Body of pancreas (tissue), 4 donors: ENCODE measurements around the gene STEAP2. TPM values are rescaled to one million over a fixed set of nuclear protein-coding genes. Genes with fewer than 3 reads are reported as not detected.

ENCODE experiments used
- ATAC-seq: fragments of 150-250 bp; one replicate; pipeline ENCODE4 v1.9.1; 2016
- DNase-seq, 4 donors: peaks; one replicate each; pipeline ENCODE4 v3.0.0-alpha.2; 2019
- H3K27ac ChIP-seq, 4 donors: fragments of 200-600 bp; sonication (generic); 1 replicate in 3 of 4; 2 replicates in 1 of 4; pipeline versions ENCODE4 v1.5.1 to v1.6.1; 2016 to 2019; ENCODE audit warnings: mild to moderate bottlenecking in 1 of 4, mixed read lengths in 1 of 4, moderate library complexity in 1 of 4
- H3K27me3 ChIP-seq, 2 donors: fragments of 200-600 bp; sonication (generic); one replicate each; pipeline ENCODE4 v1.6.0; 2016; ENCODE audit warnings: mild to moderate bottlenecking in 1 of 2
- H3K36me3 ChIP-seq, 2 donors: fragments of 200-600 bp; sonication (generic); replicated peaks in 1 of 2; 2 replicates each; pipeline ENCODE4 v1.5.1; 2016; ENCODE audit warnings: low read depth in 2 of 2; ENCODE audit not compliant: insufficient read depth in 1 of 2
- H3K4me1 ChIP-seq: fragments of 200-600 bp; sonication (generic); one replicate; pipeline ENCODE4 v1.6.0; 2016
- H3K4me3 ChIP-seq, 2 donors: fragments of 200-600 bp; sonication (generic); 1 replicate in 1 of 2; 2 replicates in 1 of 2; pipeline ENCODE4 v1.5.1; 2016 to 2019
- H3K9me3 ChIP-seq, 3 donors: fragments of 200-600 bp; sonication (generic); 1 replicate in 2 of 3; 2 replicates in 1 of 3; pipeline ENCODE4 v1.5.1; 2016
- CTCF ChIP-seq, 7 experiments: fragments of 450-650 bp in 4 of 7; fragments of 200-600 bp in 3 of 7; sonication (generic) in 3 of 7; IDR thresholded peaks; one replicate each; pipeline ENCODE4 v1.5.1; 2016 to 2019; ENCODE audit warnings: antibody characterized with exemption in 7 of 7
- POLR2A ChIP-seq, 3 donors: fragments of 450-650 bp; IDR thresholded peaks; one replicate each; pipeline ENCODE4 v1.6.1; 2016; ENCODE audit warnings: antibody characterized with exemption in 3 of 3, mild to moderate bottlenecking in 2 of 3
- WGBS, 2 donors: methylation state at CpG; one replicate each; pipeline ENCODE4 v1.1.5; 2017; 5-methylcytosine and 5-hydroxymethylcytosine counted together
- intact Hi-C: fragments of 100-400 bp; cut with DNase I; formaldehyde crosslinking; loops from one replicate; pipeline ENCODE4 v1.15.1; 2023
- total RNA-seq, 2 donors: library from RNA; depleted of rRNA; stranded (reverse); fragments of >200 nt; gene quantifications; one replicate each; pipeline ENCODE4 v1.1.0, GENCODE V29; 2016

STEAP2 gene
- total RNA-seq, 2 donors from 2014 or later, result 9.2 to 12.7 TPM

DNA sequence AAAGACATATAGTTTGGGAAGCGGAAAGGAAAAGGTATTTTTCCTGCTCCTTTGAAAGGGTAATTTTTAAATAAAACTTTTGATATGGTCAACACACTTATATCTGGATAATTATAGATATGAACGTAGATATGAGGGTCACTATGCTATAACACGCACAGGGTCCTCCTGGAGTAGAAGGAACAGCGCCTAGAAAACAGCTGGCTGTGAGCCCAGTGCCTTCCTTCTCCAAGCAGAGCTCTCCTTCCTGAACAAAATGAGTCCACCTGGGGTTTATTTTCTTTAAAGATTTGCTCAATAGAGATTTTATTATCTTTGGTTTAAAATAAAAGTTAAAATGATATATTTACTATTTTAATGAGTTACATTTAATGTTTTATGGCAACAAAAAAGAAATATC, 44.2 kb upstream of the STEAP2 start:
- TF ChIP-seq CTCF (IDR thresholded peaks at IDR 0.05) (no peak), POLR2A (IDR thresholded peaks at IDR 0.05) (no peak)
- intact Hi-C loops, result loop anchor here (10.0 kb wide), 1 partner anchor 257 kb away; no protein-coding TSS in a partner anchor
- ATAC-seq (no peak), DNase-seq (no peak)
- Histone ChIP-seq H3K4me3 (no peak overlapping the region), H3K27ac (no peak overlapping the region), H3K9me3 (no peaks in the 10 kb centered on the region), H3K4me1 (no peaks in the 10 kb centered on the region), H3K36me3 (no peaks in the 10 kb centered on the region), H3K27me3 (no peaks in the 10 kb centered on the region)
- WGBS, 2 donors, result 79 to 82% methylated on average over 4 of the region's 4 CpGs

DNA sequence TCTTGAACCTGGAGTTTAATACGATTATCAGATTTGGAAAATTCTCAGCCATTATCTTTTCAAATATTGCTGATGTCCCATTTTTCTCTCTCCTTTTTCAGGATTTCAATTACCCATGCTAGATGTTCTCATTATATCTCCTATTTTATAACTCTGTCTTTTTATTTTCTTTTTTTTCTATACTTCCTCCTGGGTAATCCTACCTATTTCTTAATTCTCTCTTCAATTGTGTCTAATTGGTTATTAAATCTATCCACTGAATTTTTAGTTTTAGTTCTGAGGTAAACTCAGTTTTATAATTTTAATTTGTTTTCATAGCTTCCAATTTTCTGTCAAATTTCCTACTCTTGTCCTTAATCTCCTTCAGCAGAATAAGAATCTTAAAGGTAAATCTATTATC, 41.6 kb upstream of the STEAP2 start:
- 89 to 96% methylated on average over 1 of the region's 1 CpG for WGBS, 2 donors
- ATAC-seq, result no peak
- TF ChIP-seq CTCF (IDR thresholded peaks at IDR 0.05) (no peak), POLR2A (IDR thresholded peaks at IDR 0.05) (no peak)
- H3K27me3 ChIP-seq, result no peaks in the 10 kb centered on the region
- intact Hi-C loops, result loop anchor here (10.0 kb wide), 1 partner anchor 255 kb away; no protein-coding TSS in a partner anchor
- H3K4me3 ChIP-seq, result no peak overlapping the region
- H3K27ac ChIP-seq, result no peak overlapping the region
- H3K36me3 ChIP-seq, result no peaks in the 10 kb centered on the region
- no peaks in the 10 kb centered on the region for H3K9me3 ChIP-seq
- peaks cover 5% of the 10 kb centered on the region for H3K4me1 ChIP-seq
- DNase-seq, result no peak

- 80 to 82% methylated on average over 2 of the region's 2 CpGs for WGBS, 2 donors
- Histone ChIP-seq H3K9me3 (no peaks in the 10 kb centered on the region), H3K27me3 (no peaks in the 10 kb centered on the region), H3K4me1 (peaks cover 5% of the 10 kb centered on the region), H3K36me3 (no peaks in the 10 kb centered on the region), H3K4me3 (no peak overlapping the region), H3K27ac (no peak overlapping the region)
- TF ChIP-seq CTCF (IDR thresholded peaks at IDR 0.05), result no peak
- TF ChIP-seq POLR2A (IDR thresholded peaks at IDR 0.05), result no peak
- ATAC-seq (no peak), DNase-seq (no peak)
- intact Hi-C loops, result no loop called here
These were observed 39.4 kb upstream of the STEAP2 start for GRCh38 chr7:90172121-90172520.

- Histone ChIP-seq H3K36me3 (no peaks in the 10 kb centered on the region), H3K9me3 (no peaks in the 10 kb centered on the region), H3K27me3 (no peaks in the 10 kb centered on the region), H3K4me3 (no peak overlapping the region), H3K27ac (no peak overlapping the region), H3K4me1 (peaks cover 5% of the 10 kb centered on the region)
- TF ChIP-seq CTCF (IDR thresholded peaks at IDR 0.05) (no peak), POLR2A (IDR thresholded peaks at IDR 0.05) (no peak)
- ATAC-seq (no peak), DNase-seq (no peak)
- intact Hi-C loops, result no loop called here
- whole genome bisulfite sequencing, 2 donors, result 74 to 90% methylated on average over 6 of the region's 6 CpGs
These were observed 38.9 kb upstream of the STEAP2 start for GRCh38 chr7:90172624-90173023.

GRCh38 chr7:90173127-90173844, 38.3 kb upstream of the STEAP2 start:
- WGBS, 2 donors, result 54 to 67% methylated on average over 4 of the region's 4 CpGs
- H3K27ac ChIP-seq, result no peak overlapping the region
- intact Hi-C loops, result no loop called here
- no peak overlapping the region for H3K4me3 ChIP-seq
- H3K9me3 ChIP-seq, result no peaks in the 10 kb centered on the region
- H3K4me1 ChIP-seq, result peaks cover 5% of the 10 kb centered on the region
- H3K27me3 ChIP-seq, result no peaks in the 10 kb centered on the region
- no peak for ATAC-seq
- H3K36me3 ChIP-seq, result no peaks in the 10 kb centered on the region
- TF ChIP-seq POLR2A (IDR thresholded peaks at IDR 0.05), result no peak
- TF ChIP-seq CTCF (IDR thresholded peaks at IDR 0.05), result no peak
- DNase-seq, result no peak
